ENCODE data around the gene MYO7A.

MYO7A gene

GRCh38 chr11:77211594-77212251, 83.7 kb downstream of the MYO7A start:
- no peak for TF ChIP-seq CTCF (IDR thresholded peaks at IDR 0.05; ENCODE audit: low read depth, low read length)
- no peak overlapping the region for H3K4me3 ChIP-seq (ENCODE audit: low read depth, low read length)
- in situ Hi-C loops (cut with HindIII; ENCODE audit: low sequenced_read_pairs), result no loop called here
- DNase-seq (ENCODE audit: low read depth, low spot score), result no peak

- no peak for DNase-seq (ENCODE audit: low read depth, low spot score)
- TF ChIP-seq CTCF (IDR thresholded peaks at IDR 0.05; ENCODE audit: low read depth, low read length), result no peak
- no peak overlapping the region for H3K4me3 ChIP-seq (ENCODE audit: low read depth, low read length)
- in situ Hi-C loops (cut with HindIII; ENCODE audit: low sequenced_read_pairs), result no loop called here
Observed at GRCh38 chr11:77212314-77213007, 84.4 kb downstream of the MYO7A start.

- no peak for TF ChIP-seq CTCF (IDR thresholded peaks at IDR 0.05; ENCODE audit: low read depth, low read length)
- in situ Hi-C loops (cut with HindIII; ENCODE audit: low sequenced_read_pairs), result no loop called here
- no peak for DNase-seq (ENCODE audit: low read depth, low spot score)
- no peak overlapping the region for H3K4me3 ChIP-seq (ENCODE audit: low read depth, low read length)
Observed at GRCh38 chr11:77213029-77213579, 85.1 kb downstream of the MYO7A start.

- no peak overlapping the region for H3K4me3 ChIP-seq (ENCODE audit: low read depth, low read length)
- DNase-seq (ENCODE audit: low read depth, low spot score), result no peak
- TF ChIP-seq CTCF (IDR thresholded peaks at IDR 0.05; ENCODE audit: low read depth, low read length), result no peak
- in situ Hi-C loops (cut with HindIII; ENCODE audit: low sequenced_read_pairs), result no loop called here
Observed at GRCh38 chr11:77213589-77214428, 85.8 kb downstream of the MYO7A start.

- no peak for TF ChIP-seq CTCF (IDR thresholded peaks at IDR 0.05; ENCODE audit: low read depth, low read length)
- no peak overlapping the region for H3K4me3 ChIP-seq (ENCODE audit: low read depth, low read length)
- in situ Hi-C loops (cut with HindIII; ENCODE audit: low sequenced_read_pairs), result no loop called here
- no peak for DNase-seq (ENCODE audit: low read depth, low spot score)
Observed at GRCh38 chr11:77214557-77214956, 86.5 kb downstream of the MYO7A start.

GRCh38 chr11:77215106-77215505, 87.1 kb downstream of the MYO7A start:
- TF ChIP-seq CTCF (IDR thresholded peaks at IDR 0.05; ENCODE audit: low read depth, low read length), result no peak
- in situ Hi-C loops (cut with HindIII; ENCODE audit: low sequenced_read_pairs), result no loop called here
- DNase-seq (ENCODE audit: low read depth, low spot score), result no peak
- no peak overlapping the region for H3K4me3 ChIP-seq (ENCODE audit: low read depth, low read length)
